Suprapubic skin (tissue), 3 donors: ENCODE data around the gene REEP3.
"Not testable (repeated sequence)": the region's sequence is repeated elsewhere in the genome, so short reads cannot be mapped to it uniquely, and the experiment has no call there.

Source experiments
- CTCF ChIP-seq, 2 donors: fragments of 200-600 bp in 1 of 2; fragments of 450-650 bp in 1 of 2; sonication (generic) in 1 of 2; IDR thresholded peaks; one replicate each; pipeline ENCODE4 v1.5.1; 2016 to 2019; ENCODE audit warnings: antibody characterized with exemption in 2 of 2, mild to moderate bottlenecking in 1 of 2, moderate library complexity in 1 of 2
- POLR2A ChIP-seq, 2 donors: fragments of 450-650 bp; IDR thresholded peaks; one replicate each; pipeline ENCODE4 v1.6.1; 2017; ENCODE audit warnings: antibody characterized with exemption in 2 of 2, mild to moderate bottlenecking in 2 of 2, moderate library complexity in 2 of 2

GRCh38 chr10:63665006-63665580 lies 143.9 kb downstream of the REEP3 start:
- not testable (repeated sequence) for TF ChIP-seq CTCF, POLR2A (IDR thresholded peaks at IDR 0.05)
